Spleen (tissue), 11 donors: Measurements from ENCODE around the gene KCTD5. TPM values are rescaled to one million over a fixed set of nuclear protein-coding genes. Genes with fewer than 3 reads are reported as not detected.

ENCODE experiments used
- DNase-seq: peaks from one replicate; pipeline ENCODE4 v3.0.0-alpha.2; 2020
- H3K27ac ChIP-seq, 8 donors: fragments of 200-600 bp; sonication (generic) in 7 of 8; 1 replicate in 4 of 8; 2 replicates in 4 of 8; pipeline versions ENCODE4 v1.5.0 to v1.8.0; 2016 to 2021; ENCODE audit warnings: inconsistent platforms in 4 of 8, mild to moderate bottlenecking in 4 of 8, moderate library complexity in 1 of 8
- H3K27me3 ChIP-seq, 7 donors: fragments of 200-600 bp; sonication (generic) in 6 of 7; replicated peaks in 1 of 7; 1 replicate in 4 of 7; 2 replicates in 3 of 7; pipeline versions ENCODE4 v1.5.0 to v1.8.0; 2016 to 2021; ENCODE audit warnings: inconsistent platforms in 3 of 7, mild to moderate bottlenecking in 1 of 7
- H3K36me3 ChIP-seq, 6 donors: fragments of 200-600 bp; sonication (generic) in 5 of 6; 1 replicate in 4 of 6; 2 replicates in 2 of 6; pipeline versions ENCODE4 v1.5.0 to v1.8.0; 2016 to 2021; ENCODE audit warnings: inconsistent platforms in 2 of 6
- H3K4me1 ChIP-seq, 6 donors: fragments of 200-600 bp; sonication (generic) in 5 of 6; 1 replicate in 3 of 6; 2 replicates in 3 of 6; pipeline versions ENCODE4 v1.5.0 to v1.8.0; 2016 to 2021; ENCODE audit warnings: inconsistent platforms in 3 of 6
- H3K4me3 ChIP-seq, 8 donors: fragments of 200-600 bp; sonication (generic) in 7 of 8; 1 replicate in 4 of 8; 2 replicates in 4 of 8; pipeline versions ENCODE4 v1.5.0 to v1.8.0; 2016 to 2021; ENCODE audit warnings: inconsistent platforms in 4 of 8, mild to moderate bottlenecking in 4 of 8, moderate library complexity in 2 of 8
- H3K9me3 ChIP-seq, 8 donors: fragments of 200-600 bp; sonication (generic) in 7 of 8; 1 replicate in 4 of 8; 2 replicates in 4 of 8; pipeline versions ENCODE4 v1.5.0 to v1.8.0; 2016 to 2021; ENCODE audit warnings: inconsistent platforms in 4 of 8
- POLR2A ChIP-seq, 3 donors: fragments of 450-650 bp; IDR thresholded peaks; one replicate each; pipeline ENCODE4 v1.5.1; 2017; ENCODE audit warnings: antibody characterized with exemption in 3 of 3, mild to moderate bottlenecking in 1 of 3
- POLR2AphosphoS5 ChIP-seq, 3 donors: sonication (generic); formaldehyde crosslinking; IDR thresholded peaks; one replicate each; pipeline ENCODE4 v1.5.1; 2017; ENCODE audit warnings: antibody characterized with exemption in 3 of 3
- WGBS, 5 donors: extraction: QIAGEN DNeasy Blood & Tissue Kit in 3 of 5; methylation state at CpG; one replicate each; pipeline versions ENCODE4 v1.1.5 to v1.1.7; 2013 to 2018; 5-methylcytosine and 5-hydroxymethylcytosine counted together
- intact Hi-C: fragments of 100-400 bp; cut with DNase I; formaldehyde crosslinking; loops from one replicate; pipeline ENCODE4 v1.15.0; 2023; ENCODE audit warnings: low total_unique reads
- polyA plus RNA-seq, 3 donors: library from polyadenylated mRNA; stranded (reverse); fragments of 200-250 nt; gene quantifications; one replicate each; pipeline ENCODE4 v1.2.1, GENCODE V29; 2013
- total RNA-seq, 7 donors: library from RNA; depleted of rRNA in 3 of 7; stranded (reverse); fragments of >200 nt in 3 of 7; fragmentation: NEBNext Ultra II Directional in 4 of 7; extraction: Animal tissue kit (Norgen Biotek cat#: 25700) in 4 of 7; gene quantifications; one replicate each; pipeline versions ENCODE4 v1.1.0 to v1.2.1, GENCODE V29; 2016 to 2021
- TF ChIP-seq, protein P1 (sequence below), 11 experiments: fragments of 200-600 bp in 7 of 11; fragments of 450-650 bp in 4 of 11; sonication (generic) in 4 of 11; IDR thresholded peaks in 8 of 11; conservative IDR thresholded peaks in 3 of 11; 1 replicate in 7 of 11; 2 replicates in 4 of 11; pipeline versions ENCODE4 v1.4.0 to v1.8.0; 2016 to 2021; ENCODE audit warnings: antibody characterized with exemption in 11 of 11, inconsistent platforms in 4 of 11, mild to moderate bottlenecking in 1 of 11
- donor health status: healthy with polysubstance abuse.
- donor health status: DM: no; HTN: no; CAD: no; lungs with moderate emphysema.
- donor health status: DM: no; HTN: no; CAD: no.
- donor health status: Bipolar disorder and iron deficiency.
- donor health status: healthy.
- donor health status: DM: no; HTN: no; CAD: no.
- donor health status: DM: yes; HTN: yes; CAD: no.

KCTD5 gene
- total and polyA plus RNA-seq, 10 donors: 13.1 to 32.1 (median 26.5) TPM

- no peak overlapping the region for H3K27ac ChIP-seq
- peak; percentile 69 for DNase-seq
Observed at GRCh38 chr16:2712063-2712441, 29.7 kb downstream of the KCTD5 start.

GRCh38 chr16:2712546-2712945, 30.2 kb downstream of the KCTD5 start:
- Histone ChIP-seq H3K27me3 (peaks cover 0 to 23% (median 0%) of the 10 kb centered on the region in 7 donors), H3K9me3 (no peaks in the 10 kb centered on the region), H3K4me3 (no peak overlapping the region), H3K4me1 (peaks cover 0 to 16% (median 9%) of the 10 kb centered on the region in 6 donors), H3K27ac (no peak overlapping the region), H3K36me3 (peaks cover 0 to 29% (median 21%) of the 10 kb centered on the region in 6 donors)
- TF ChIP-seq, protein P1, sequence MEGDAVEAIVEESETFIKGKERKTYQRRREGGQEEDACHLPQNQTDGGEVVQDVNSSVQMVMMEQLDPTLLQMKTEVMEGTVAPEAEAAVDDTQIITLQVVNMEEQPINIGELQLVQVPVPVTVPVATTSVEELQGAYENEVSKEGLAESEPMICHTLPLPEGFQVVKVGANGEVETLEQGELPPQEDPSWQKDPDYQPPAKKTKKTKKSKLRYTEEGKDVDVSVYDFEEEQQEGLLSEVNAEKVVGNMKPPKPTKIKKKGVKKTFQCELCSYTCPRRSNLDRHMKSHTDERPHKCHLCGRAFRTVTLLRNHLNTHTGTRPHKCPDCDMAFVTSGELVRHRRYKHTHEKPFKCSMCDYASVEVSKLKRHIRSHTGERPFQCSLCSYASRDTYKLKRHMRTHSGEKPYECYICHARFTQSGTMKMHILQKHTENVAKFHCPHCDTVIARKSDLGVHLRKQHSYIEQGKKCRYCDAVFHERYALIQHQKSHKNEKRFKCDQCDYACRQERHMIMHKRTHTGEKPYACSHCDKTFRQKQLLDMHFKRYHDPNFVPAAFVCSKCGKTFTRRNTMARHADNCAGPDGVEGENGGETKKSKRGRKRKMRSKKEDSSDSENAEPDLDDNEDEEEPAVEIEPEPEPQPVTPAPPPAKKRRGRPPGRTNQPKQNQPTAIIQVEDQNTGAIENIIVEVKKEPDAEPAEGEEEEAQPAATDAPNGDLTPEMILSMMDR (IDR thresholded peaks at IDR 0.05 in 8 of 11, conservative IDR thresholded peaks at IDR 0.05 in 3 of 11): no peak
- TF ChIP-seq POLR2A (IDR thresholded peaks at IDR 0.05) (no peak), POLR2AphosphoS5 (IDR thresholded peaks at IDR 0.05) (no peak)
- intact Hi-C loops: no loop called here
- DNase-seq: peak; percentile 62
- WGBS, 5 donors: 78 to 93% (median 84%) methylated on average over 11 to 21 of the region's 21 CpGs

More at GRCh38 chr16:2712063-2712441, 29.7 kb downstream of the KCTD5 start:
- Histone ChIP-seq H3K4me1 (peaks cover 0 to 13% (median 9%) of the 10 kb centered on the region in 6 donors), H3K9me3 (no peaks in the 10 kb centered on the region), H3K27me3 (peaks cover 0 to 23% (median 0%) of the 10 kb centered on the region in 7 donors), H3K36me3 (peaks cover 0 to 34% (median 26%) of the 10 kb centered on the region in 6 donors), H3K4me3 (no peak overlapping the region)
- 64 to 84% (median 82%) methylated on average over 6 to 14 of the region's 14 CpGs for WGBS, 5 donors
- TF ChIP-seq POLR2AphosphoS5 (IDR thresholded peaks at IDR 0.05) (no peak), POLR2A (IDR thresholded peaks at IDR 0.05) (no peak)
- TF ChIP-seq, protein P1 (IDR thresholded peaks at IDR 0.05 in 8 of 11, conservative IDR thresholded peaks at IDR 0.05 in 3 of 11): no peak
- intact Hi-C loops: no loop called here

- H3K27ac ChIP-seq: no peak overlapping the region
- H3K4me1 ChIP-seq: peaks cover 0 to 20% (median 9%) of the 10 kb centered on the region in 6 donors
- intact Hi-C loops: no loop called here
- WGBS, 5 donors: 42 to 58% (median 56%) methylated on average over 13 to 14 of the region's 14 CpGs
- peaks cover 0 to 23% (median 0%) of the 10 kb centered on the region in 7 donors for H3K27me3 ChIP-seq
- H3K9me3 ChIP-seq: no peaks in the 10 kb centered on the region
- peaks cover 0 to 19% (median 11%) of the 10 kb centered on the region in 6 donors for H3K36me3 ChIP-seq
- DNase-seq: peak; percentile 47
- H3K4me3 ChIP-seq: no peak overlapping the region
- no peak for TF ChIP-seq POLR2AphosphoS5 (IDR thresholded peaks at IDR 0.05)
- TF ChIP-seq POLR2A (IDR thresholded peaks at IDR 0.05): no peak
- TF ChIP-seq, protein P1 (IDR thresholded peaks at IDR 0.05 in 8 of 11, conservative IDR thresholded peaks at IDR 0.05 in 3 of 11): no peak
Observed at GRCh38 chr16:2713523-2713922, 31.2 kb downstream of the KCTD5 start.

GRCh38 chr16:2713985-2714774, 31.9 kb downstream of the KCTD5 start:
- H3K27ac ChIP-seq: no peak overlapping the region
- no peaks in the 10 kb centered on the region for H3K9me3 ChIP-seq
- peak; percentile 73 for DNase-seq
- H3K27me3 ChIP-seq: peaks cover 0 to 23% (median 0%) of the 10 kb centered on the region in 7 donors
- WGBS, 5 donors: 82 to 87% (median 84%) methylated on average over 27 to 28 of the region's 28 CpGs
- H3K4me3 ChIP-seq: no peak overlapping the region
- intact Hi-C loops: no loop called here
- TF ChIP-seq POLR2A (IDR thresholded peaks at IDR 0.05): no peak
- TF ChIP-seq POLR2AphosphoS5 (IDR thresholded peaks at IDR 0.05): peak in 1 of 3 donors; percentile 44
- H3K36me3 ChIP-seq: peaks cover 0 to 13% (median 5%) of the 10 kb centered on the region in 6 donors
- H3K4me1 ChIP-seq: peaks cover 0 to 21% (median 9%) of the 10 kb centered on the region in 6 donors
